Activated naive CD8-positive, alpha-beta T cell treated with anti-CD3 and anti-CD28 coated beads, Interleukin-2, amount 10 ng/mL, durations not matched to agents 7 days and 5 days (primary cell): Measurements from ENCODE around the gene ZCCHC7. TPM values are rescaled to one million over a fixed set of nuclear protein-coding genes. Genes with fewer than 3 reads are reported as not detected.

Experiments
- ATAC-seq: fragments of 150-1000 bp; cut with Tn5 transposase; one replicate; pipeline ENCODE4 v1.10.0; 2021; ENCODE audit warnings: low read depth, moderate library complexity
- POLR2A ChIA-PET: fragments of 350-600 bp; sonication (Branson Sonifier 250); formaldehyde crosslinking; loops from one replicate; lab custom pipeline; 2021; ENCODE audit warnings: antibody characterized with exemption; lab: Charles Lee
- DNase-seq: peaks from one replicate; pipeline ENCODE4 v3.0.0; 2021
- H3K27ac Mint-ChIP-seq: one replicate; pipeline ENCODE4 v1.8.0; 2022; ENCODE audit warnings: mild to moderate bottlenecking, mixed read lengths
- H3K27me3 Mint-ChIP-seq: one replicate; pipeline ENCODE4 v1.8.0; 2022; ENCODE audit warnings: mild to moderate bottlenecking, moderate library complexity, mixed read lengths
- H3K36me3 Mint-ChIP-seq: one replicate; pipeline ENCODE4 v1.8.0; 2021; ENCODE audit warnings: mild to moderate bottlenecking, mixed read lengths
- H3K4me1 Mint-ChIP-seq: one replicate; pipeline ENCODE4 v1.8.0; 2021; ENCODE audit warnings: mixed read lengths
- H3K4me3 Mint-ChIP-seq: one replicate; pipeline ENCODE4 v1.8.0; 2022; ENCODE audit warnings: mild to moderate bottlenecking, moderate library complexity, mixed read lengths
- H3K9me3 Mint-ChIP-seq: one replicate; pipeline ENCODE4 v1.8.0; 2021; ENCODE audit warnings: mixed read lengths
- total RNA-seq, 2 experiments: library from RNA; stranded (reverse); gene quantifications; one replicate each; pipeline ENCODE4 v1.2.3, GENCODE V29; 2021

Gene ZCCHC7
- total RNA-seq, 2 experiments from 2014 or later = 32.8 to 33.5 TPM

DNA sequence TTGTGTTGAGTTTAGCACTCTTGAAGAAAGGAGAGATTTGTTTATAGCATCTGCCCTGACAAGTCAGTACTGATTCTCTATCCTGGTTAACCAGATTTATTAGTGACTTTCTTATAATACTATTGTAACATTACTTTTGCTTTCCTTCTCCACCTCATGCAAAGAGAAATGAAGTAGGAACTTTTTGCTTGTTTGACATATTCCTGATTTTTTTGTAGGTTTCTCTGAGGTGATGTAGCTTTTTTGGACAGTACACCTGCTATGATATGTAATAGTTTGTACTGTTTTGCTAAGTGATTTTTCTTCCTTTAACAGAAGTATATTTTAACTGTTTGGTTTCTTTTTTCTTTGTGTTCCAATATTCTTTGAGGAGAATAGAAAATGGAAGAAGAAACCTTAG lies 117.7 kb downstream of the ZCCHC7 start:
- Mint-ChIP-seq H3K27me3 (no peaks in the 10 kb centered on the region), H3K9me3 (peaks cover 1% of the 10 kb centered on the region), H3K36me3 (peaks cover 23% of the 10 kb centered on the region), H3K27ac (no peak overlapping the region), H3K4me1 (peaks cover 6% of the 10 kb centered on the region), H3K4me3 (no peak overlapping the region)
- ATAC-seq = no peak
- POLR2A ChIA-PET = no interaction called here
- no peak for DNase-seq

DNA sequence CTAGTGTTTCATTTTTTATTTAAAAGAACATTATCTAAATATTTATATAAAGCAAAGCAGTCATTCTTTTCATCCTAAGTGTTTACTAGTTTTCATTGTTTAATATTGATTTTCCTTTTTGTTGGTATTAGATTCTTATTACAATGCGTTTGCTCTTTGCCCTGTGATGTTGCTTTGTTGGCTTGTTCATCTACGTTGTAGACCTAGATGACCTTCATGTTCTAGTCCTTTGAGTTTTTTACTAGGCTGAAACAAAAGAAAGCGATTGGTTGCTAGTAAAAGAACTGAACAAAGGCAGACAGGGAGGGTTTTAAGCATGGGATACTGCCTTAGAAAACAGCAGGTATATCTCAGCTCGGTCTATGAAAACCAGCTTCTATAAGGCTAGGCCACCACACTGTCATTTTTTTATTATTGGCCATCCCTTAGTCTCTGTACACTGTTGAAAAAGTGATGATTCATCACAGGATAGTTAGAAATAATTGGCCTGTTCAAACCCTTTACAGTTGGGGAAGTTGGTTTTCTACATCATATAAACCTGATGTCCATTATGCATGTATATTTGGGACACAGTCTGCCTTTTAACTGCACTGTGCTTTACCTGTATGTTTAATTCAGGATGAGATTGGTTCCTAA lies 119.0 kb downstream of the ZCCHC7 start:
- POLR2A ChIA-PET = interaction anchor here (0.6 kb wide), 1 partner anchor 13 kb away, joined by 3 read pairs; no protein-coding TSS in a partner anchor

DNA sequence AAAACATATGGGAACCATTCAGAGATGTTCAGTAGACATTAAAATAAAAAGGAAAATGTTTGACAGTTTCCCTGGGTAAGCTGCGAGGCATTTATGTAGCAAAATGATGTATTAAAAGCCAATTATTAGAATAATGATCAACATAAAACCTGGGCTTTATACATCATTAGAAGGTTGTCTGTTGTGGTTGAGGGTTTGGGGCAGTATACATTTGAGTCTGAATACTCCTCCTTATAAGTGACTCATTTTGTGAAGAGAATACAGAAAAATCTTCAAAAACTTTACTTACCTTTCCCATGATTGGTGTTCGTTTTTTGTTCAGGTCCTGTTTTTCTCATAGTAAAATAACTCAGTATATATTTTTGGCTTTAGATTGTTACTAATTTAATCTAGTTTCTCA lies 119.5 kb downstream of the ZCCHC7 start:
- Mint-ChIP-seq H3K27ac (no peak overlapping the region), H3K4me1 (peaks cover 4% of the 10 kb centered on the region), H3K36me3 (peaks cover 16% of the 10 kb centered on the region), H3K4me3 (no peak overlapping the region), H3K27me3 (no peaks in the 10 kb centered on the region), H3K9me3 (peaks cover 1% of the 10 kb centered on the region)
- no peak for ATAC-seq
- DNase-seq = no peak
- POLR2A ChIA-PET = no interaction called here

More for the DNA sequence above, 119.0 kb downstream of the ZCCHC7 start:
- Mint-ChIP-seq H3K36me3 (peaks cover 17% of the 10 kb centered on the region), H3K9me3 (peaks cover 1% of the 10 kb centered on the region), H3K27me3 (no peaks in the 10 kb centered on the region), H3K4me1 (peaks cover 4% of the 10 kb centered on the region), H3K27ac (no peak overlapping the region), H3K4me3 (no peak overlapping the region)
- no peak for ATAC-seq
- no peak for DNase-seq

DNA sequence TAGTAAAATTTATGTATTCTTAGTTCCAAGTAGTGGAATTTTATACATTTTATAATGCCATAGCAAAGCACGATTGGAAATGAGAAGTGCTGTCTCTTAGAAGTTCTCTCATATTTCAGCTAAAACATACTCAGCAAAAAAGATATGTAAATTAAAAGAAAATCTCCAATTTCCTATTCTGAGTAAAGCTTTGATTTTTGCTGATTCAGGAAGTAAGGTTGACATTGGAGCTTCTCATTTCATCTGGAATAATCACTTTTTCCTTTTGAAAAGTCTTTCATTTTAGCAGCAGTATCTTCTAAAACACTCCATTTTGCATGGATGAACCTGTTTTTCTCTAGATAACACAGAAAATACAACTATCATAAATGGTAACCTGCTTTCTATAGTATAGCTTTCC lies 121.0 kb downstream of the ZCCHC7 start:
- POLR2A ChIA-PET = no interaction called here
- ATAC-seq = no peak
- DNase-seq = no peak
- Mint-ChIP-seq H3K27me3 (no peaks in the 10 kb centered on the region), H3K36me3 (peaks cover 13% of the 10 kb centered on the region), H3K4me1 (peaks cover 4% of the 10 kb centered on the region), H3K9me3 (peaks cover 1% of the 10 kb centered on the region), H3K4me3 (no peak overlapping the region), H3K27ac (no peak overlapping the region)

DNA sequence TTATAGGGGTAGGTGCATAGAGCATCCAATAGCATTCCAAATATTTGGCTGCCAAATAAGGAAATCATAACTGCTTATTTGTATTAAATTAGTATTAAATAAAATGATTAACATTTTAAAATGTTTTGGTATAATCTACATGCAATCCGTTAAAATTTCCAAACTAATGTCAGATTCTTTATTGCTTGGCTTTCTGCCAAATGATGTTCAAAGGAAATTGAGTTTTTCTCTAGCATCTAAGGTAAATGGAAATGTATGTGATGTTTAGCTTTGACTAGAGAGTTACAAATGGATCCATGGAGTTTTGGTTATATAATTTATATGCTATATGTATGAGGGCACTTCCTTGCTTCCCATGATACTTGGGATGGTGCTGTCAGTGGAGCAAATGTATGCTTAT lies 121.7 kb downstream of the ZCCHC7 start:
- Mint-ChIP-seq H3K4me1 (peaks cover 4% of the 10 kb centered on the region), H3K36me3 (peaks cover 10% of the 10 kb centered on the region), H3K4me3 (no peak overlapping the region), H3K27ac (no peak overlapping the region), H3K27me3 (no peaks in the 10 kb centered on the region), H3K9me3 (no peaks in the 10 kb centered on the region)
- DNase-seq (no peak), ATAC-seq (no peak)
- POLR2A ChIA-PET = no interaction called here

DNA sequence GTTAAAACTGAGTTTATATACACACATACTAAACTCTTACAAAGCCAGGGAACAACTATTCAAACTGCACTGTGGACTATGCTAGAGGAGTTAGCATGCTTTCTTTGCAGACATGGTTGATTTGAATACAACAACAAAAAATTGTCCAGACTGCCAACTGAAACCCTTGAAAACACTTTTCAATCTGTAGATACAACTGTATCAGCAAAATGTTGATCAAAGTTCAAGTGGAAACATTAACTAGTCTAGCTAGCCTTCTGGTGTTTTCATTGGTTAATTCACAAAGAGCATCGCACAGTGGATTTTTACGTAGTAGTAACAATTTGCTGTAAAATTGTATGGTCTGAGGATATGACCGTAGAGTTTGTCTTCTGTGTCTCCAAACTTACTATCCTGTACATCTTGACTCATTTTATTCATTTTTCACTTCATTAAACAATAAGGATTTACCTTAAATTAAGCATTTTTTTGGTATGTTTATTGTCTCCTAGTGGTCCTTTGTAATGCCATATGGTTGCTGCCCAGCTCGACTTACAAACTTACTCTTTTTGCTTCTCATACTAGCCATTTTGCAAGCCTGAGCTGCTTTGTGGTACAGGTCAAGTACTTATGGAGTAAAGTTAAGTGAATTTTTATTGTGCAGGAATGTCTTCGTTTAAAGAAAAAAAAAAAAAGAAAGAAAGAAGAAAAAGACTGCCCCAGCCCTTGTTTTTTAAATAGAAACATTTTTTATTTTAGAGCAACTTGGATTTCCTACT lies 123.4 kb downstream of the ZCCHC7 start:
- POLR2A ChIA-PET = interaction anchor here (0.6 kb wide), 1 partner anchor 1653 kb away, joined by 3 read pairs; no protein-coding TSS in a partner anchor
- ATAC-seq (no peak), DNase-seq (no peak)
- H3K27ac Mint-ChIP-seq = no peak overlapping the region
- H3K4me1 Mint-ChIP-seq = no peaks in the 10 kb centered on the region
- no peak overlapping the region for H3K4me3 Mint-ChIP-seq
- H3K27me3 Mint-ChIP-seq = no peaks in the 10 kb centered on the region
- peaks cover 12% of the 10 kb centered on the region for H3K36me3 Mint-ChIP-seq
- no peaks in the 10 kb centered on the region for H3K9me3 Mint-ChIP-seq

DNA sequence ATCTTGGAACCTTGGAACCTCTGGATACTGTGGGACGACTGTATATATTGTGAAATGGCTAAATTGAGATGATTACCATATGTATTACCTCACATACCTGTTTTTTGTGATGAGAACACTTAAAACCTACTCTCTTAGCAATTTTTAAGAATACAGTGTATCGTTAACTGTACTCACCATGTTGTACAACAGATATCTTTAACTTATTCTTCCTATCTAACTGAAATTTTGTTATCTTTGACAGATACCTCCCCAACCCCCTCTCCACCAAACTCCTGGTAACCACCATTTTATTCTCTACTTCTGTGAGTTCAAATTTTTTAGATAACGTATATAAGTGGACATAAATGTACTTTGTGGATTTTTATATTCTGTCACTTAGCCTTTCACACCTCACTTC lies 126.5 kb downstream of the ZCCHC7 start:
- Mint-ChIP-seq H3K27me3 (no peaks in the 10 kb centered on the region), H3K36me3 (peaks cover 35% of the 10 kb centered on the region), H3K9me3 (peaks cover 3% of the 10 kb centered on the region), H3K4me3 (no peak overlapping the region), H3K4me1 (no peaks in the 10 kb centered on the region), H3K27ac (no peak overlapping the region)
- POLR2A ChIA-PET = interaction anchor here (0.7 kb wide), 1 partner anchor 225 kb away, joined by 3 read pairs; no protein-coding TSS in a partner anchor
- DNase-seq (no peak), ATAC-seq (no peak)

DNA sequence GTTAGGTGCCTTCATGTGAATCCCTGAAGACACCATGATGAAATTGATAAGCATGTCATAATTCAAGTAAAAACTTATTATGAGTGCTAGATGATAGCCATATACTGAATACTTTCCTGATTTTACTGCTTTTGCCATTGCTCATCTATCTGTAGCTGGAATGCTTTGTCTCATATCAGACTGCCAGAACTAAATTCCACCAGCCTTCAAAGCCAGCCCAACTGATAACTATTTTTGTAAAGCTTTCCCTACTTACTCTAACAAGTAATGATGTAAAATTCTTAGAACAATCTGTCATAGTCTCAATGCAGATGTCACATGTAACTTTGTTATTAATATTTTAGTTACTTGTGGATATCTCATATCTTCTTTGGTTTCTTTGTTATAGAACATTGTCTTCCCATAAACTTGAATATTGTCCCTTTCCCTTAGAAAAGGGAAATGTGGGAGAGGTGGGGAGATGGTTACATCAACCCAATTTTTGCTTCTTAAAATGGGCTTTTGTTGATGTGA lies 128.3 kb downstream of the ZCCHC7 start:
- Mint-ChIP-seq H3K4me1 (no peaks in the 10 kb centered on the region), H3K27ac (no peak overlapping the region), H3K9me3 (peaks cover 6% of the 10 kb centered on the region), H3K27me3 (no peaks in the 10 kb centered on the region), H3K36me3 (peaks cover 44% of the 10 kb centered on the region), H3K4me3 (no peak overlapping the region)
- ATAC-seq (no peak), DNase-seq (no peak)
- POLR2A ChIA-PET = no interaction called here

DNA sequence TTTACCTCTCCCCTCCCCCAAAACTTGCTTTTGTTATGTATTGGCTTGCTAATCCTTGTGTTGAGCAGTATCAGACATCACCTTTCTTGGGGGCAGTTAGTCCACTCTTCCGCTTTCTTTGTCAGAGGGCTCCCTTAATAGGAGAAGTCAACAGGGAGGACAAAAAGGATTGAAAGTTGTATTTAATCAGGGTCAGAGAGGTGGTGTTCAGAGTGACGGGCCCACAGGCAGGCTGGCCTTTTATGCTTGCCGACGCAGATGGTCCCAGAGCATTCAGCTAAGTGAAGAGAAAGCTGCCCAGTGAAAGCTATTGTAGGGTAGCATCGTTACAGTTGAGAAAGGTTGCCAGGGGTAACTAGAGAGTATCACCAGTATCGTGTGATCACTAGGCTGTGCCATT lies 131.1 kb downstream of the ZCCHC7 start:
- Mint-ChIP-seq H3K4me3 (no peak overlapping the region), H3K9me3 (peaks cover 8% of the 10 kb centered on the region), H3K27me3 (no peaks in the 10 kb centered on the region), H3K36me3 (peaks cover 56% of the 10 kb centered on the region), H3K27ac (no peak overlapping the region), H3K4me1 (no peaks in the 10 kb centered on the region)
- POLR2A ChIA-PET = no interaction called here
- no peak for DNase-seq
- ATAC-seq = no peak

DNA sequence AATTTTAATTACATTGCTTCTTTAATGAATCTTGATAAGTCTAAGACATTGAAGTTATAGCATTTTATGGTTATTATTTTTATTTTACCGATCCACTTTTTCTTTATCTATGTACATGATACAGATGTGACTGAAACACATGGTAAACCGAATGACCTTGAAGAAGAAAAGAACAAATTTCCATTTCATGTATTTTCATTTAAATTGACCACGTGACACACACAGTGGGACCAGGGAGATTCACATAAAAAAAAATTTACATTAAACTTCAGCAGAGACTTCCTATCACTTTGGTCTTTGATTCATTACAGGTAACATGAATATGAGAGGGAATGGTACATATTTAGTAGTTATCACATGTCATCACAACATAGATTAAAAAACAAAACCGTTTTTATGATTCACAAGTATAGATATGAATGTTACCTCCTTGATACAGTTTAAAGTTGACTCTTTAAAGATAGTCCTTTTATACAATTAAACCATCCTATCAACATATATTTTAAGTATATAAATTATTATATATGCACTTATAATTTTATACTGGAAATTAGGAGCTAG lies 133.1 kb downstream of the ZCCHC7 start:
- peaks cover 4% of the 10 kb centered on the region for H3K4me1 Mint-ChIP-seq
- peaks cover 10% of the 10 kb centered on the region for H3K9me3 Mint-ChIP-seq
- no peak overlapping the region for H3K4me3 Mint-ChIP-seq
- no peak overlapping the region for H3K27ac Mint-ChIP-seq
- H3K27me3 Mint-ChIP-seq = no peaks in the 10 kb centered on the region
- peaks cover 63% of the 10 kb centered on the region for H3K36me3 Mint-ChIP-seq
- POLR2A ChIA-PET = no interaction called here
- no peak for DNase-seq
- ATAC-seq = no peak

DNA sequence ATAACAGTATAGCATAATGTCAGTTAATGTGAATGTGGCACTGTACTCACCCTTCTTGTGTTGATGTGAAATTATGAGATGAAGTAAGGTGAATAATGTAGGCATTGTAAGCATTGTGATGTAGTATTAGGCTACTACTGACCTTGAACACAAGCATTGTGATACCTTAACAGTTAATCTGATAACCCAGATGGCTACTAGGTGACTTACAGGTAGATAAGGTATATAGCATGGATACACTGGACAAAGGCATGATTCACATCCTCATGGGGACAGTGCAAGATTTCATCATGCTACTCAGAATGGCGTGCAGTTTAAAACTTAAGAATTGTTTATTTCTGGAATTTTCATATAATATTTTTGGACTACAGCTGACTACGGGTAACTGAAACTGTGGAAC lies 134.8 kb downstream of the ZCCHC7 start:
- POLR2A ChIA-PET = no interaction called here
- ATAC-seq (no peak), DNase-seq (no peak)
- peaks cover 10% of the 10 kb centered on the region for H3K9me3 Mint-ChIP-seq
- H3K27ac Mint-ChIP-seq = no peak overlapping the region
- H3K4me1 Mint-ChIP-seq = peaks cover 4% of the 10 kb centered on the region
- H3K27me3 Mint-ChIP-seq = no peaks in the 10 kb centered on the region
- H3K4me3 Mint-ChIP-seq = no peak overlapping the region
- H3K36me3 Mint-ChIP-seq = peaks cover 58% of the 10 kb centered on the region

DNA sequence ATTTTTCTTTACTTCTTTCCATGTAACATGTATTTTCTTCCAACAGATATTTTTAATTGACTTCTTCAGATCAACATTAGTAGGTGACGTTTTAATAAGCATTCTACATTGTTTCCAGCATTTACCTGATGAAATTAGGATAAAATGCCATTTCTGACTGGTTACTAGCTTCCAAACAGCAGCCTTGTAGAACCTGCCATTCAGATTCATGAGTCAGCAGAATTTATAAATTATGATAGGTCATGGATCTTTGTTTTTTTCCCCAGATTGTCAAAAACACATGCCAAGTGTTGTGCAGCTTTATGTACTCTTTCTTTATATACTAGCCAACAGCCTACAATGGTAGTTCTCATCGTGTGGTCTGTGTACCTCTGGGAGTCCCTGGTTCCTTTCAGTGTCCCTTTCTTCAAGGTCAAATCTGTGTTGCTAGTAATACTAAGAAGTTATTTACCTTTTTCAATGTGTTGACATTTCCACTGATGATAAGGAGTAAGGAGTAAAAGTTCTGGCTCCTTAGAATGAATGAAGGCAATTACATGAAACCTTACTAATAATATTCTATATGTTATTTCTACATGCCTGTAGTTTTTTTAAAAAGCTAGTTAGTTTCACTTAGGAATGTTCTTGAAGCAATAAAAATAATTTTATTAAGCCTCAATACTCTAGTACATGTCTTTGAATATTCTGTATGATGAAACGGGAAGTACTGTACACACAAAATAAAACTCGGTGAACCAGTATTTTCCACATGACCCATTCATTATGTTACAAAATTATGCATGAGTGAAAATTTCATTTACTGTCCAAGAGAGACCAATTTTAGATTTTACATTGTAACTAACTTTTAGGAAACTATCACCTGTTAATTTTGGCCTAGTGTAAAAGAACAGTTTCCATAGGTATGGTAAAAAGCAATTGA lies 135.8 kb downstream of the ZCCHC7 start:
- H3K36me3 Mint-ChIP-seq = peaks cover 55% of the 10 kb centered on the region
- DNase-seq (no peak), ATAC-seq (no peak)
- H3K27me3 Mint-ChIP-seq = no peaks in the 10 kb centered on the region
- no peak overlapping the region for H3K27ac Mint-ChIP-seq
- peaks cover 4% of the 10 kb centered on the region for H3K4me1 Mint-ChIP-seq
- POLR2A ChIA-PET = no interaction called here
- H3K4me3 Mint-ChIP-seq = no peak overlapping the region
- peaks cover 10% of the 10 kb centered on the region for H3K9me3 Mint-ChIP-seq

DNA sequence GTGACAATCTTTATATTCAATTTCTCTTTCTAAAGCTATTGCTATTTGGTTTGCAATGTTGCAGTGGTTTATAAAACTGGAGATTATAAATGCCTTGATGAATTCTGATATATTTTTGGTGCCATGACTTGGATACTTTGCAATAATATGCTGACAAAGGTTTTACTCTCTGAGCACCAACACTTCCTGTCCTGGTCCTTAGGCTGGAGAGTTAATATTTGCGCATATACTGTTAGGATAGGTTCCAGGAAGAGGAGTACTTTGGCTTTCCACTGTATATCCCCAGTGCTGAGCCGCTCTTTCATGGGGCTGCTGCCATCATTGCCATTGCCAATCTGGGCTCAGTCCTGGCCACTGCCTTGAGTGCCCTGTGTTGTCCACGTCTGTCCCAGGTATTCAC lies 139.6 kb downstream of the ZCCHC7 start:
- POLR2A ChIA-PET = no interaction called here
- no peak for ATAC-seq
- H3K9me3 Mint-ChIP-seq = peaks cover 3% of the 10 kb centered on the region
- no peak overlapping the region for H3K4me3 Mint-ChIP-seq
- DNase-seq = no peak
- H3K27me3 Mint-ChIP-seq = no peaks in the 10 kb centered on the region
- peaks cover 38% of the 10 kb centered on the region for H3K36me3 Mint-ChIP-seq
- H3K27ac Mint-ChIP-seq = no peak overlapping the region
- peaks cover 4% of the 10 kb centered on the region for H3K4me1 Mint-ChIP-seq
